Sciatic nerve (tissue), 2 donors: ENCODE results near the gene RAP1A. TPM values are rescaled to one million over a fixed set of nuclear protein-coding genes. Genes with fewer than 3 reads are reported as not detected.
"Not testable (repeated sequence)": the region's sequence is repeated elsewhere in the genome, so short reads cannot be mapped to it uniquely, and the experiment has no call there.

ENCODE experiments used
- ATAC-seq: fragments of 200-7000 bp; cut with Tn5 transposase; one replicate; pipeline ENCODE4 v1.9.1; 2020; ENCODE audit warnings: mild to moderate bottlenecking, moderate library complexity
- DNase-seq: peaks from one replicate; pipeline ENCODE4 v3.0.0-alpha.2; 2020; ENCODE audit warnings: low spot score
- intact Hi-C: fragments of 100-400 bp; cut with DNase I; formaldehyde crosslinking; loops from one replicate; pipeline ENCODE4 v1.14.2; 2022
- total RNA-seq: library from RNA; stranded (reverse); fragmentation: NEBNext Ultra II Directional; extraction: Animal tissue kit (Norgen Biotek cat#: 25700); gene quantifications from one replicate; pipeline ENCODE4 v1.2.1, GENCODE V29; 2021
- donor health status: DM: no; HTN: no; CAD: no.
- donor health status: DM: no; HTN: no; CAD: no.

RAP1A gene
- total RNA-seq, 1 donor from 2014 or later, result 97.0 TPM

GRCh38 chr1:111742292-111742691 lies 122.7 kb downstream of the RAP1A start:
- ATAC-seq, DNase-seq: not testable (repeated sequence)
- intact Hi-C loops, result loop anchor here (10.0 kb wide), 1 partner anchor 237 kb away; the partner anchor contains the start of genes ADORA3 and TMIGD3

GRCh38 chr1:111742938-111743549 lies 123.5 kb downstream of the RAP1A start:
- no peak for ATAC-seq
- DNase-seq, result no peak
- intact Hi-C loops, result loop anchor here (10.0 kb wide), 1 partner anchor 238 kb away; the partner anchor contains the start of genes ADORA3 and TMIGD3

- ATAC-seq (no peak), DNase-seq (no peak)
- intact Hi-C loops, result loop anchor here (10.0 kb wide), 1 partner anchor 239 kb away; the partner anchor contains the start of genes ADORA3 and TMIGD3
These were observed 124.1 kb downstream of the RAP1A start for GRCh38 chr1:111743679-111744101.

- intact Hi-C loops, result loop anchor here (10.0 kb wide), 1 partner anchor 241 kb away; the partner anchor contains the start of genes ADORA3 and TMIGD3
- ATAC-seq, result no peak
- no peak for DNase-seq
These were observed 126.4 kb downstream of the RAP1A start for GRCh38 chr1:111745675-111746613.

- DNase-seq, result no peak
- intact Hi-C loops, result loop anchor here (10.0 kb wide), 1 partner anchor 242 kb away; the partner anchor contains the start of genes ADORA3 and TMIGD3
- ATAC-seq, result no peak
These were observed 127.0 kb downstream of the RAP1A start for GRCh38 chr1:111746614-111746999.

GRCh38 chr1:111747282-111747734 lies 127.7 kb downstream of the RAP1A start:
- peak; percentile 45 for ATAC-seq
- intact Hi-C loops, result loop anchor here (10.0 kb wide), 1 partner anchor 243 kb away; the partner anchor contains the start of genes ADORA3 and TMIGD3
- no peak for DNase-seq

GRCh38 chr1:111747947-111748346 lies 128.4 kb downstream of the RAP1A start:
- ATAC-seq, result no peak
- DNase-seq, result no peak
- intact Hi-C loops, result loop anchor here (10.0 kb wide), 1 partner anchor 243 kb away; the partner anchor contains the start of genes ADORA3 and TMIGD3

GRCh38 chr1:111749628-111750027 lies 130.0 kb downstream of the RAP1A start:
- ATAC-seq, result no peak
- intact Hi-C loops, result loop anchor here (10.0 kb wide), 1 partner anchor 245 kb away; the partner anchor contains the start of genes ADORA3 and TMIGD3
- no peak for DNase-seq

GRCh38 chr1:111750856-111751255 lies 131.3 kb downstream of the RAP1A start:
- no peak for ATAC-seq
- intact Hi-C loops, result no loop called here

GRCh38 chr1:111751906-111752575 lies 132.5 kb downstream of the RAP1A start:
- ATAC-seq, result no peak
- intact Hi-C loops, result no loop called here
- DNase-seq, result no peak

More at GRCh38 chr1:111750856-111751255, 131.3 kb downstream of the RAP1A start:
- DNase-seq, result no peak

GRCh38 chr1:111754984-111755330 lies 135.4 kb downstream of the RAP1A start:
- ATAC-seq (peak; percentile 30), DNase-seq (peak; percentile 66)
- intact Hi-C loops, result loop anchor here (5.0 kb wide), 1 partner anchor 38 kb away; no protein-coding TSS in a partner anchor

- DNase-seq, result peak; percentile 96
- intact Hi-C loops, result loop anchor here (5.0 kb wide), 1 partner anchor 38 kb away; no protein-coding TSS in a partner anchor
- peak; percentile 99 for ATAC-seq
These were observed 135.9 kb downstream of the RAP1A start, which contains the start of gene DDX20 for GRCh38 chr1:111755331-111756123. TSS of gene DDX20 (plus strand) at chr1:111755901. CDS start at chr1:111755925, 24 bp downstream.

GRCh38 chr1:111756124-111756513 lies 136.5 kb downstream of the RAP1A start:
- ATAC-seq (no peak), DNase-seq (no peak)
- intact Hi-C loops, result loop anchor here (5.0 kb wide), 1 partner anchor 39 kb away; no protein-coding TSS in a partner anchor

- intact Hi-C loops, result loop anchor here (5.0 kb wide), 1 partner anchor 41 kb away; no protein-coding TSS in a partner anchor
- ATAC-seq (no peak), DNase-seq (no peak)
These were observed 138.8 kb downstream of the RAP1A start for GRCh38 chr1:111758373-111758772.

- intact Hi-C loops, result loop anchor here (10.0 kb wide), 1 partner anchor 277 kb away; no protein-coding TSS in a partner anchor
- ATAC-seq (no peak), DNase-seq (no peak)
These were observed 142.1 kb downstream of the RAP1A start for GRCh38 chr1:111761717-111762116.

- ATAC-seq, result no peak
- no peak for DNase-seq
- intact Hi-C loops, result loop anchor here (10.0 kb wide), 1 partner anchor 278 kb away; no protein-coding TSS in a partner anchor
These were observed 142.7 kb downstream of the RAP1A start for GRCh38 chr1:111762332-111762731.
